AG09309 (cell line): ENCODE measurements around the gene CCS.
"Not testable (repeated sequence)": the region's sequence is repeated elsewhere in the genome, so short reads cannot be mapped to it uniquely, and the experiment has no call there.

ENCODE experiments used
- DNase-seq: peaks from one replicate; pipeline ENCODE4 v3.0.0-alpha.2; 2010; ENCODE audit warnings: low read depth
- H3K4me3 ChIP-seq: 2 replicates; pipeline ENCODE4 v1.5.1; 2011; ENCODE audit warnings: mild to moderate bottlenecking, low read depth, low read length, moderate library complexity; ENCODE audit not compliant: control insufficient read depth
- TF ChIP-seq, protein P1 (sequence below): IDR thresholded peaks from 2 replicates; pipeline ENCODE4 v1.5.1; 2011; ENCODE audit warnings: mild to moderate bottlenecking, low read depth, low read length, inconsistent platforms; ENCODE audit not compliant: insufficient read depth, control insufficient read depth; ENCODE audit errors: missing control alignments

Gene CCS

DNA sequence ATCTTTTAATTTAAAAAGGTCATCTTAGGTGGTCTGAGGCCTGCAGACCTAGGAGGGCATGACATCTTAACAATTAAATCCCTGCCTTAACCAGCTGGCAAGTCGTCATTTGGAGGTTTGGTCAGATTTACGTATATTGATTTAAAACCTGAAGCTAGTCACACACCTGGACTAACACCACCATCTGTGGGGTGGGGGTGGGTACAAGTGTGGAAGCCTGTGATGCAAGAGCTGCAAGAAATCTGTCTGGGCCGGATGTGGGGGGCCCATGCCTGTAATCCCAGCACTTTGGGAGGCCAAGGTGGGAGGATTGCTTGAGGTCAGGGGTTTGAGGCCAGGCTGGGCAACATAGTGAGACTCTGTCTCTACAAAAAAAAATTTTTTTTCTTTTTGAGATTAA lies 11.7 kb upstream of the CCS start:
- DNase-seq: no peak
- no peak overlapping the region for H3K4me3 ChIP-seq
- TF ChIP-seq, protein P1, sequence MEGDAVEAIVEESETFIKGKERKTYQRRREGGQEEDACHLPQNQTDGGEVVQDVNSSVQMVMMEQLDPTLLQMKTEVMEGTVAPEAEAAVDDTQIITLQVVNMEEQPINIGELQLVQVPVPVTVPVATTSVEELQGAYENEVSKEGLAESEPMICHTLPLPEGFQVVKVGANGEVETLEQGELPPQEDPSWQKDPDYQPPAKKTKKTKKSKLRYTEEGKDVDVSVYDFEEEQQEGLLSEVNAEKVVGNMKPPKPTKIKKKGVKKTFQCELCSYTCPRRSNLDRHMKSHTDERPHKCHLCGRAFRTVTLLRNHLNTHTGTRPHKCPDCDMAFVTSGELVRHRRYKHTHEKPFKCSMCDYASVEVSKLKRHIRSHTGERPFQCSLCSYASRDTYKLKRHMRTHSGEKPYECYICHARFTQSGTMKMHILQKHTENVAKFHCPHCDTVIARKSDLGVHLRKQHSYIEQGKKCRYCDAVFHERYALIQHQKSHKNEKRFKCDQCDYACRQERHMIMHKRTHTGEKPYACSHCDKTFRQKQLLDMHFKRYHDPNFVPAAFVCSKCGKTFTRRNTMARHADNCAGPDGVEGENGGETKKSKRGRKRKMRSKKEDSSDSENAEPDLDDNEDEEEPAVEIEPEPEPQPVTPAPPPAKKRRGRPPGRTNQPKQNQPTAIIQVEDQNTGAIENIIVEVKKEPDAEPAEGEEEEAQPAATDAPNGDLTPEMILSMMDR: no peak

GRCh38 chr11:66582565-66583147 lies 10.3 kb upstream of the CCS start:
- H3K4me3 ChIP-seq, DNase-seq: not testable (repeated sequence)

GRCh38 chr11:66585447-66585846 lies 7.5 kb upstream of the CCS start:
- not testable (repeated sequence) for DNase-seq, H3K4me3 ChIP-seq

GRCh38 chr11:66586136-66586535 lies 6.8 kb upstream of the CCS start:
- no peak overlapping the region for H3K4me3 ChIP-seq
- DNase-seq: no peak
- TF ChIP-seq, protein P1: no peak

GRCh38 chr11:66589315-66589714 lies 3.7 kb upstream of the CCS start:
- DNase-seq, H3K4me3 ChIP-seq: not testable (repeated sequence)

- DNase-seq: no peak
- H3K4me3 ChIP-seq: no peak overlapping the region
- TF ChIP-seq, protein P1: no peak
Measured at GRCh38 chr11:66589996-66590675, 2.8 kb upstream of the CCS start.

GRCh38 chr11:66591175-66591574 lies 1.8 kb upstream of the CCS start:
- TF ChIP-seq, protein P1: no peak
- DNase-seq: no peak
- H3K4me3 ChIP-seq: no peak overlapping the region

DNA sequence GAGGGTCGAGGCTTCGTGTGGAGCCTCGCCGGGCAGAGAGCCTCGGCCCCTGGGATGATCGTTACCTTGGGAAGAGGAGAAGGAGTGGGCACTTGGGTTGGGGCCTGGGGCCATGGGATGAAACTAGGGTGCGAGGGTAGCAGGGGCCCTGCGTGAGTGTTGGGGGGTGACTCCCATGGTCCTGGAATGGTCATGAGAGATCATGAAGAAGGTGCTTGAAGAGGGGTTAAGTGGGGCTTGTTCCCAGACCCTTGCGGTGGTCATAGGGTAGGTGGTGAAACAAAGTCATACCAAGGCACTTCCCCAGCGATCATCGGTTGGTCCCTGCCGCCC lies 284 bp downstream of the CCS start:
- TF ChIP-seq, protein P1: no peak

More for the DNA sequence above, 284 bp downstream of the CCS start:
- peak overlapping the region; percentile 63 for H3K4me3 ChIP-seq
- DNase-seq: no peak
